Hematopoietic multipotent progenitor cell treated with erythropoietin and hydrocortisone succinate and interleukin-3 and kit ligand, for 15 days (in vitro differentiated cells): ENCODE data around the gene AHCYL1.

Experiments used
- DNase-seq: peaks from one replicate; pipeline ENCODE4 v3.0.0-alpha.2; 2015; ENCODE audit warnings: low spot score

The AHCYL1 gene

DNA sequence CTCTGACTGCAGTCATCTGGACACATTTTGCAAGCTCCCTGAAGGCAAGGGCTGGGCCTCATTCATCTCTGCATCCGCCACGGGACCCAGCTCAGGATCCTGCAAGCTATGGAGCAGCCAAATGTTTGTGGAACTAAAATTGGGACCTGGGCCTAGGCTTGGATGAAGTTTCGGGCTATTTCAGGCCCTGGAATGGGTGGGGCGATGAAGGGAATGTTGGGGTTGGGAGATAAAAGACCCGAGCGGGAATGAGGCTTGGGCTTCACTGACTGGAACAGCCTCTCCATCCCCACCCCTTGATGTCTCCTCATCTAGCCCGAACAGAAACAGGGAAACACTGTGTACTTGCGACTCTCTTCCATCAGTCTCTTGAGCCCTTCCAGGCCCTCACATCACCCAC lies 7.3 kb upstream of the AHCYL1 start:
- DNase-seq: no peak

DNA sequence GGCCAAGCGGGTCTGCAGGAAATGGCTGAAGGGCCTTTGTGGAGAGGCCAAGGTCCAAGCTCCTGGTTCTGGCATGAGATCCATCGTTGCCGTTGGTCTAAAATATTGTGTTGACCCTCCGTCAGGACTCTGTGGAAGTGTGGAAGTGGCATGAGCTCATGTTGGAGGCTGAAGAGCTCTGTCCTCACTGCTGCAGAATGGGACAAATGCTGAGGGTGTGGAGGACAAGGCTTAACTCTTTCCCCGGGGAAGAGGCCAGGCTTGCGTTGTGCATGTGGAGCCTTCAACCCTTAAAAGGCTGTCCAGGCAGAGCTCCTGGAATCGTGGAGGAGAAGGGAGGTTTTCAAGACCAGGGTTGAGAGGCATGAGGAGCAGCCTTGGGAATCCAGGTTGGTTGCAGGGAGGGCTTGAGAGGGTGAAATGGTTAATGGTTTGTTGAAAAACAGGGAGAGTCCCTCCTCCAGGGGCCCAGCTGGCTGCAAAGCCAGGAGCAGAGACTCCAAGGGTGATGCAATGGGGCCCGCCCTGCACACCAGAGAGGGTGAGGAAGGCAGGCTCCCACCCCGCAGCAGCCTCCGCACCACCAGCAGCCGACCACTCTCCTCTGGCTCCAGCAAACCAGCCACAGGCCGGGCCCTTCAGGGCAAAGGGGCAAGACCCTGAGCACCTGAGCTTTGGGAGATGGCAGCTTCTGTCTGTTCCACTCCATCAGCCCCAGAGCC lies 6.7 kb upstream of the AHCYL1 start:
- DNase-seq: no peak

DNA sequence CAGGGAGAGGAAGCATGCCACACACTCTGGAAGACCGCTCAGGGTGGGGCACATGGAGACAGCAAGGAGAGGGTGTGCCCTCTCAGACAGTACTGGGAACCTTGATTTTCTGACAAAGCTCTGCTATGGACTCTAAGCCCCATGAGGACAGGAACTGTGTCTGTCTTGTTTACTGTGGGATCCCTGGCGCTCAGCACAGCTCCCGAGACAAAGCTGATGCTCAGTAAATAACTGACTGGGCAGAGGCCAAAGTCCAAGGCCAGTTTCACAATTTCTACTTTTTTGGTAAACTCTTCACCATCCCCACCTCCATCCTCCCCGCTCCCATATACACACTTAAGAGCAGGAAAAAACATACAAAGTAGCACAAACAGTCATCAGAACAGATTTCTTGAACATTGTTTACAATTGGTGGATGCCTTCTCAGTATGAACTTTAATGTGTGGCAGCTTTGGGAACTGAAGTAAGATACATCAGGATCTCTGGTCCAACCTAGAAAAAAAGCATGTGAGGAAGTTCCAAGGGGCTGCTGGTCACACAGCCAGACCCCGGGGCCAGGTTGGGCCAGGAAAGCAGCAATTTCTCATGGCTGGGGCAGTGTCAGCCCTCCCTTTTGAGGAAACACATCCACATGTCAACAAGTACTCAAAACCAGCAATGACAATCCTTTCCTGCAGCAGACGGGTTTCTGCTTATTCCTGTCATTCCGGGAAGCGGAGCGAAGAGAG lies 5.6 kb upstream of the AHCYL1 start:
- DNase-seq: no peak

DNA sequence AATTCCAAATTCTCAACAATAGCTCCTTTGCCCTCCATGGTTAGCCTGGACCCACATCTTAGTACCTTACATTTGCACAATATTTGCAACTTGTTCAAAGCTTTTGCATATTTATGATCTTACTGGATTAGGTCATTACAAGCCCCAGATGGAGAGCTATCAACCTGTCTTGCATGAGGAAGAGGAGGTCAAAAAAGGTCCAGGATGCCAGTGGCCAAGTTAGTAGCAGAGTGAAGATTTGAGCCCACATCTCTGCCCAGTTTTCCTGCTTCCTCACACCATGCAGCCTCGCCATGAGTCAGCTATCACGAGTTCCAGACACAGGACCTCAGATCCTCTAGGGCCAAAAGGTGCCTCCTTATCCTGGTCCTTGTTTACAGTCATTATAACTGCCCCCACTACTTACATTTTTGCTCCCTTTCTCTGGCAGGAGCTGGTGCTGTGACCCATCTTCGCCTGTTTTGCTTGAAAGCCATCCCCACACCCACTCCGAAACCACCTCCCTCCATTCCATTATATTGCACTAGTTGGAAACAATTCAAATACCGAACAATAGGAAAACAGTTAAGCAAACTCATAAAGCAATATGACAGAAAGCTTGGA lies 5.0 kb upstream of the AHCYL1 start:
- no peak for DNase-seq

DNA sequence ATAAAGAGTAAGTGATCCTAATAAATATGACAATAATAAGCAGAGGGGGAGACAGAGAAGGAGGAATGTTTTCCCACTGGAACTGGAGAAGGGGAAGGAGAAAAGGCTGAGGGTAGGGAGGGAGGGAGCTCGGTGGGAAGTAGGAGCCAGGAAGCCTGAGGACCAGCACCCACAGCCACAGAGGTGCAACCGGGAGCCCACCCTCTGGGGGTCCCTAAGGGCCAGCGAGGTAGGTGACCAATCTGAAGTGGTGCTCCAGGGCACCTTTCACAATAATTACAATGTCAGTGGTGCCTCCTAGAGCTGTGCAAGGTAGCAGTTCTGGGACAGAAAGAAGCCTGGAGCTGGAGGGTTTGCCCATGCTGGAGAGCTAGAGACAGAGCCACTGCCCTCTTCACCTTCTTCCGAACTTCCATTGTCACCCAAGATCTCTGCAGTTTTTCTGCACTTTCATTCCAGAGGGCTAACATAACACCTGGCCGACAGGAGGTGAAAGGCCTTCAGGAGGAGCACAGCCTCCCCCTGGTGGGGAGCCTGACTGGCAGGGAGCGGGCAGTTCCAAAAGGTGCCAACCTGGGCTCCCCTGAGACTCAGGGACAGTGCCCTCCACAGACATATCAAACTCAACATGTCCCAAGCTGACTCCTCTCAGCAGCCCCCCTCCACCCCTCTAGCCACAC lies 4.1 kb upstream of the AHCYL1 start:
- no peak for DNase-seq

DNA sequence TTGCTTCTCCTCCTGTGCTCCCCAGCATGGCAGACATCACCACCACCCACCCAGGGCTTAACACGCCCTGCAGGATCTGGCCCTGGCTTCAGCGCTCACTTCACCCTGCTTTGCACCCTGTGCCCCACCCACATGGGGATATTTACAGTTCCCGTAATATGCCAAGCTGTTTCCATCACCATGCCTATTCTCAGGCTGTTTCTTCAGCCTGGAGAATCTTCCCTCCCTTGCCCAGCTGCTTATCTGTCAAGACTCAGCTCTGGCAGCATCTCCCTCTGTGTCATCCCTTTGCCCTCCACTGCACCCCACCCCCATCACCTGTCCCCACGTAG lies 3.6 kb upstream of the AHCYL1 start:
- DNase-seq: no peak

DNA sequence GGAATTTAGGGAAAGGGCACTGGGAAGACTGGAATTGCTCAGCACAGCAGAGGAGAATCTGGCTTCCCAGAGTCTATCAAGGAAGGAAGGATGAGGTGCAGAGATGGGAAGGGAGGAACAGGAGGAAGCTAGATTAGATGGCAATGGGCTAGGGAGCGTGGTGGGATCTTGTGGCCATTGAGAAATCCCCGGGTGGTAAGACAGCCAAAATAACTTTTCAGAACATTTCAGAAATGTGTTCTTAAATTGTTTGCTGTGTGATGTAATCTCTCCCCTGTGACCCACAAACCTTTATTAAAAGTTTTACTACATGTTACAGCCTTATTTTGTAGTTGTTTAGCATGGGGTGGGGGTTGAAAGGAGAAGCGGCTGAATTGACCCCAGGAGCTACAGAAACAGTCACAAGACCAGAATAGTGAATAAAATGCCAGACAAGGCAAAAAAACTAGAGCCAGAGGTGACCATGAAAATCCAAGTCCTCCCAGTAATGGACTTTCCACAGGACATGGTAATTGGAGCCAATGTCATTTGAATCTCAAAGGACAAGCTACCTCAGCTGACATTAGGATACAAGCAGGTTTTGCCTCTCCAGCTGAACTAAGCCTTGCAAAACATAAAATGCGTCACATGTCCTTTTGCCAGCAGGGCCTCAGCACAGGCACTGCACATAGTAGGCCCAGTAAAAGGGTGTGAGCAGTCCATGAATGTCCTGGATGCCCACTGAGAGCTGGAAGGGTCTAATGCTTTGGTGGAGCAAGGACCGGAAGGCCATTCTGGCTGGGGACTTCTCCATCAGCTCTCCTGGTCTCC lies 980 bp upstream of the AHCYL1 start:
- DNase-seq: no peak

DNA sequence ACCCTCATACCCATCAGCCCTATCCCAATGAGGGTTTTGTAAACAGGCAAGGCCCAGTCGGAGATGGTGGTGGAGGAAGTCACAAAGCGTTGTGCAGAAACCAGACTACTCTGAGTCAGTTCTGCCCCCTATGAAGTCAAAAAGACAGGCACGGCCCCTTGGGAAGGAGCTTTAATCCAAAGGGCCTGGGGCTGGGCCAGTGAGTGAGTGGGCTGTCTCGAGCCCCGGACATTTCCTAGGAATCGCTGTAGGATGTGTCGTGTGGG lies 442 bp upstream of the AHCYL1 start:
- no peak for DNase-seq

DNA sequence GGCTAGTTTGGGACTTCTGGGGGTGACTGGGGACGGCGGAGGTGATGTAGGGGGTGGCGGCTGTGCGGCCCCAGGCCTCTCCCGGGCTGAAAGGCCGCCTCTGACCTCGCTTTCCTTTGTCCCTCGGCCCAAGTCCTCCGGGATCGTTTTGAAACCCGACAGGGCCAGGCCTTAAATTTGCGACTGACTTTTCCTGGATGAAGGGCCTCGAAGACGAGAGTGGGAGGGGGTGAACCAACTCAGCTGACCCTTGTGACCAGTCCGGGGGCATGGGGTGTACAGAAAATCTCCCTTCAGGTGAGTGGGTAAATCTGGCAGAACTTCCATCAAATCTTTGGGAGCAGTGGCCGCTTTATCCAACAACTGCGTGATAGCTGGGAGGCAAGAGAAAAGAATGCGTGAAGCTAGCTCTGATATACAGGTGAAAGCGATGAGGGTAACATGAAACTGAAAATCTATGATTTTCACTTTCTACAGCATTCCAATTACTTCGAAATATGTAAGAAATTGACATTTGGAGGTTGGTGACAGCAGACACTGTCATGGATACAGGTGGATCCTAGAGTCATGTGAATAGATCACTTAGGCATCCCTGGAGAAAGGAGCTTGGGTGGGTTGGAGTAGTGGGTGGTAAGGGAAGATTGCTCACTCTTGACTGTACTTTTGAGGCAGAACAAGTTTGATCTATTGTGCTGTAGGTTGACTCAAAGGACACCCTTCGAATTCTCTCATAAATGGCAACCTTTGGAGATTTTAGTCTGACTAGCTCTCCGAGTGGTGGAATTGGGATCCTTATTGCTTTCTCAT lies 885 bp downstream of the AHCYL1 start:
- no peak for DNase-seq

DNA sequence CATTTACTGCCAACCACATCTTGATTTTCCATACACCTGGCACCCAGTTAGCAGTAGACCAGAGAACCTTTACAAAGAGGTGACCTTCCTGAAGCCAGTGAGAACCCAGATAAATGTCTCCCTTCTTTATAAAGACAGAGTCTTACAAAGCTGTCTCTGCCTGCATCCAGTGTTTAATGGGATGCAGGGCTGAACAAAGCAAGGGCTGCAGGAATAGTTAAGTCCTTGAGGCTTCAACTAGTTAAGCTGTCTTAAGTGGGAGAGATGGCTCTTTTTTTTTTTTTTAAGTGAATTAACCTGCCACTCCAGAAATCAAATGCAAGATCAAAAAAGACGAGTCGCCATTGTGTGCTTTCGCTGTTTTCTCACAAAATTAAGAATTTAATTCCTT lies 1.5 kb downstream of the AHCYL1 start:
- DNase-seq: no peak

DNA sequence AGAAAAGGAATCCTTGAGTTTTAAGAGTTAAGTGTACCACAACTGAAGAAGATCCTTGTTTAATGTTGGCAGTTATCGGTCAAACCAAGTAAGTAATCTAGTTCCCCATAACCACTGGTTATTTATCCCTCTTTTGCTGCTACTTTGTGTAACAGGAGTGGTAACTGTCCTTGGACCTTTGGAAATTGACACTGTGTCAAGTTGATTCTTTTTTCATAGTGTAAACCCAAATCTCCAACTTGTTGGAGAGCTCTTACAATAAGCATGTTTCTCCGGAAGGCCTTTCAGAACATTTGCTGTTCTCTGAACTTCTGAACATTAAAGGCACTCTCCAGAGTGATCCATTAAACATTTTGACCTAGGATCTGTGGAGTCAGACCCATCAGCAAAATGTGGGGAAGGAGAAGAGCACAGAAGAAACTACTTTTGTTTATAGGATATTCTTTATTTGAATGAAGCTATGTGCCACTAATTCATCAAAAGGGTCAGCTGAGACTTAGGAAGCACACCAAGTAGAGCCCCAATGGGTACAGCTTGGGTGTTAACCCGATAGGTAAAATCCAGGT lies 3.9 kb downstream of the AHCYL1 start:
- DNase-seq: no peak

DNA sequence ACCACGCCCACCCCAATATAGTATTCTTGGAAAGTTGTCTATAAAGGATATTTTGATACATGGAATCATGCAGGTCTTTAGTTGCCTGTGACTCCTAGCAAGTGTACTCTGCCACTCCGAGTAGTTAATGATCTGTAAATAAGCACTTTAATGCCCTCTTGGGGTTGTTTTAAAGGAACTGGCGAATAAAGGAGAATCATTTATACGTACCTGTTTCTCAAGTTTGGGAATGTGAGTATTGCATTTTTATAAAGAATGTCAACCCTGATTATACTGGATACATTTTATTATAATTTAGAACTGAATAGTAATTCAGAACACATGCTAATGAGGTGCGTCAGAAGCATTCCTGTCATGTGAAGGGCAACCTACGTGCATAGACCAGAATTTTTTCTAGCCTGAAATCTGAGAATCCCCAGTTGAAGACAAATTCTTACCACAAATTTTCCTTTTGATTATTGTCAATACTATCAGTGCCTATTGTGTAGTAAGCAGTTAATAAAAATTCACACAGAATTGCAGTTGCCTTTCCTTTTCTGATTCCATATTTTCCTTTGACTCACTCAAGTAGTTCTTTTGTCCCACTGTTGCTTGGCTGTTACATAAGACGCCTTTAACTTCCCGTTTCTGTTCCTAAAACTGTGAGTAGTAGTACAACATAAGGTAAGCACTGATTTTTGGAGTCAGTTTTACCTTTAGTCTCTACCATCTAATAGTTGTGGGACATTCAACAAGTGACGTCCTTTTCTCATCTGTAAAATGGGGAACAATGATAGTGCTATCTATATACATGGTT lies 5.1 kb downstream of the AHCYL1 start:
- DNase-seq: no peak

DNA sequence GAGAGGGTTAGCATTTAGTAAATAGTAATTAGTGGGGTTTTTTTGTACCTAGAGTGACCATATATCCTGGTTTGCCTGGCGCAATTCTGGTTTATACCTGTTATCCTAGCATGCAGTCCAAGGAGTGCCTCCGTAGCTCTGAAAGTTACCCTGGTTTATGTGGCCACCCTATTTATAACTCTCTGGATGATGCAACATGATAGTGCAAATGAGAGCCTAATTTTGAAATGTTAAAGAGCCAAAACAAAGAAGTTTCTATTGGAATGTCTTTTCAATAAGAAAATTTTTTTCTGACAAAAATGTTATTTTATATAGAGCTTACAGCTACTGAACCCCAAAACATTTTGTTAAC lies 5.7 kb downstream of the AHCYL1 start:
- DNase-seq: no peak

DNA sequence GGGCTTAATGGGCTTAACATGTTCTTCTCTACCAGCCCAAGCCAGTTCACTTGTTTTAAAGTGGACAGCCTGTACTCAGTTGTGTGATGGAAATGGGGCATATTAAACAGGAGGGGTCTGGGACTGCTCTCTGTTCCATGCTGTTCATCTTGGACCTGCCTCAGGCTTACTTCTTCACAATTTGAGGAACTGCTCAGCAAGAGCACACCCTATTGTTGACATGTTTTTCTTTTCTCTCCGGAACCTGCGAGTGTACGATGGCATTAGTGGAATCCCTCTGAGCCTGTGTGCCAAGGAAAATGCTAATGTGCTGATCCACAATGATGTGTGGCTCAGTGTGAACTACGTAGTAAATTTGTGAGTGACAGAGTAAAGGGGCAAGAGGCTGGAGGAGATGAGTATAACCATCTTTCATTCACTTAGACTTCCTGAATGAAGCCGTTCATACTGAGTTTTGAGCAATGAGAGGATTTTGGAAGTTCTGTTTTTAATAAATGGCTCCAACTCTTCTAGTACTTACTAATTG lies 6.9 kb downstream of the AHCYL1 start:
- DNase-seq: no peak

DNA sequence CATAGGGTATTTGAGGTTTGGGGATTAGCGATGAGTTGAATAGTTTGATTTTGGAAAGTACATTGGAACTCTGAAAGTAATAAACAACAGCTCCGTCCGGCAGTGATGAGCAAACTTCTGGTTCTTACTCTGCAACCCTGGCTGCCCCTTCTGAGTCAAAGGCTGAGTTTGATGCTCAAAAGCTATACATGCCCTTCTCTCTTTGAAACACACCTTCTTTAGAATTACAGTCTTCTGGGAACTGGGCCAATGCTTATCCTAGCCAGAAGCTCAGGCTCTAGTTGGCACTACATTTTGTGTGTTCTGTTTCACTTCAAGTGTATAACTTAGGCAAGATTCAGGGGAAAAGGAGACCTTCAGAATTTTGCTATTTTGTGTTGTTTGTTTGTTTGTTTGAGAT lies 9.3 kb downstream of the AHCYL1 start:
- peak; percentile 37 for DNase-seq

DNA sequence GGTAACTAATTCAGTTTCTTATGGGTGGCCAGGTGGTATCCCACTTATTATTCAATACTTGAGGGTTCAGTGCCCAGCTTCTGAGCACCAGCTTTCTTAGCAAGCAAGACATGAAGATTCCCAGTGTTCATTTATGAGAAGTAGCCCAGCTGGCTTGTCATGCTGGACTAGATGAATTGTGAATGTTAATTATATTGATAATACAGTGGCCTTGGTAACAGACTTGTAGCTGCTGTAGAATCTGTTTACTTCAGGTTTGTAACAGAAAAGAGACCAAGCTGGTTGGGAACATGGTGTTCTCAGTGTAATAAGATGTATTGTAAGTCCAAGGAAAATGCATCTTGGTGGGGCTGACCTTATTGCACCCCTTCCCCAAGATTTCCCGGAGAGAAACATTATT lies 10.1 kb downstream of the AHCYL1 start:
- DNase-seq: no peak

DNA sequence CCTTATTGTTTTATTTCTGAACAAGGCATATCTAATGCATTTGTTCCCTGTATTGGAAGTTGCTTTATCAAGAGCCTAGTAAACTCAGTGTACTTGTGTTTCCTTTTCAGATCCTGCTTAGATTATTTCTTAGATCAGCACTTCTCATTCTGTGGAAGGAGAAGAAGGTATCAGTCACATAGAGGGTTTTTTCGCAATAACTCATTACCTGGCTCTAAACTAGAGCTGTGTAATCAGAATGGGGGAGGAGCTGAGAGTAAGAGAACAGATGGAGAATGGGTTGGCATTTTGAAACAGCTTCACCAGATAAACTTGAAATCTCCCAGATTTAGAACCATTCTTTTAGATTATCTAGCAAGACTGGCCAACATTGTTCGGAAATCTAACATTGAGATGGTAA lies 11.0 kb downstream of the AHCYL1 start:
- no peak for DNase-seq

DNA sequence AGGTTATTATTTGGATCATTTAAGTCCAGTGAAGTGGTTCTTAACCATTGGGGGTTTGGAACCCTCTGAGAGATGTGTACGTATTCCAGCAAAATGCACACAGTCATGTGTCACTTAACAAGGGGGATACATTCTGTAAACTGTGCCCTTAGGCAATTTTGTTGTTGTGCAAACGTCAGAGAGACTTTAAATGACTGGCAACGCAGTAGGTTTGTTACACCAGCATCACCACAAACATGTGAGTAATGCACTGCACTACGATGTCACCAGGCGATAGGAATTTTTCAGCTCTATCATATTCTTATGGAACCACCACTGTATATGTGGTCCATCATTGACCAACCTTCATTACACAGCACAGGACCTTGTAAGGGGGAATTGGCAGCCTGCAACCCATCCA lies 11.9 kb downstream of the AHCYL1 start:
- DNase-seq: no peak

DNA sequence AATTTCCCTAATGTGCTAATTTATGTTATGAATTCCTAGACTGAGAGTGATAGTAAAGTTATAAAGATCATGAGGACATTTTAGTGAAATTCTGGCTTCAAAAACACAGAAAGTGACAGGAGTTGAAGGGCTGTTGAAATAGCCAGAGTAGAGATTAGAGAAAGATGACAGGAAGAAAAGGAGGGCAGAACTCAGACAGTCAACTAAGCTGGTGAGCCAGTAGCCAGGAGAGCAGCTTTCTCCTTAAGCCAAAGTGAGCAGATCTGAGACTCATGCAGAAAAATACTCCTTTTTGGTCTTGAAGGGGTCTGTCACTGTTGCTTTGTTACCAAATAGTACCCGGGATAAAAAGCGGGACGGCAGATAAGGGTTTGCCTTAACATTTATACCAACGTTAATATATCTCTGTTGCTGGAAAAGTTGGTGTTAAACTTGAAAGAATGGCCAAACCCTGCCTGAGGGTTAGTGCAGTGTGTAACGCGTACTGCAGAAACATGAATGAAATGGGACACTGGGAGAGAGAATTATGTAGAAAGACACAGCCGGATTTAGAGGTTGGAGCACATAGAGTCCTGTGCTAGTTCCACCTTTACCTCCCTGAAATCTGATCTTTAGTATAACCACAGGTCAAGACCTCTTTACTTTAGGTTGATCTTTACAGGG lies 12.8 kb downstream of the AHCYL1 start:
- DNase-seq: no peak

DNA sequence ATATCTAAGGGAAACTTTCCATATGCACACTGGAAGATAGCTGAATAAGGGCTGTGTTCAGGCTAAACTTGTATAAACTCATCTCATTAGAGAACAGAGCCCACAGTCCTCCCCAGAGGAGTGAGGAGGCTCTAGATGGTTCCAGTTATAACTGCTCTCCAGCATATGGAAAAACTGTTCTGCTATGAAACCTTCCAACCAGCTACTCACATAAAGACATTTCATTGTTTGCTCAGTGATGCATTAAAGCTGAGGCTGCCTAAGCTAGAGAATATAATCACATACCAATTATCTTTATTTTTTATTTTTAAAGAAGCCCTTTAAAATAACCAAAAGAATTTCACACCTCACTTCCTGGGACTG lies 13.3 kb downstream of the AHCYL1 start:
- no peak for DNase-seq
